GM12891 (cell line): ENCODE data around the gene COL4A2.
"Not testable (repeated sequence)": the region's sequence is repeated elsewhere in the genome, so short reads cannot be mapped to it uniquely, and the experiment has no call there.

ENCODE experiments used
- DNase-seq: peaks from one replicate; pipeline ENCODE4 v3.0.0; 2011; ENCODE audit warnings: low spot score; ENCODE audit not compliant: insufficient read length
- FAIRE-seq: peaks from 2 replicates; lab custom pipeline; 2011; peaks lifted over from hg19 to GRCh38; lab: Jason Lieb, UNC
- PAX5 ChIP-seq: IDR thresholded peaks from 2 replicates; pipeline ENCODE4 v1.6.1; 2011; ENCODE audit warnings: low read length, moderate library complexity, mild to moderate bottlenecking; ENCODE audit not compliant: insufficient read depth, severe bottlenecking
- POLR2A ChIP-seq: IDR thresholded peaks from 2 replicates; pipeline ENCODE4 v1.6.1; 2011; ENCODE audit warnings: low read depth, low read length, control low read depth
- POLR2AphosphoS5 ChIP-seq: IDR thresholded peaks from 2 replicates; pipeline ENCODE4 v1.6.1; 2011; ENCODE audit warnings: low read depth, low read length, control low read depth
- POU2F2 ChIP-seq: IDR thresholded peaks from 2 replicates; pipeline ENCODE4 v1.6.1; 2011; ENCODE audit warnings: low read depth, mild to moderate bottlenecking, control low read depth, low read length, moderate library complexity
- SPI1 ChIP-seq: IDR thresholded peaks from 2 replicates; pipeline ENCODE4 v1.6.1; 2011; ENCODE audit warnings: low read depth, low read length, control low read depth
- TAF1 ChIP-seq: IDR thresholded peaks from 2 replicates; pipeline ENCODE4 v1.6.1; 2011; ENCODE audit warnings: low read depth, low read length, control low read depth

COL4A2 gene

DNA sequence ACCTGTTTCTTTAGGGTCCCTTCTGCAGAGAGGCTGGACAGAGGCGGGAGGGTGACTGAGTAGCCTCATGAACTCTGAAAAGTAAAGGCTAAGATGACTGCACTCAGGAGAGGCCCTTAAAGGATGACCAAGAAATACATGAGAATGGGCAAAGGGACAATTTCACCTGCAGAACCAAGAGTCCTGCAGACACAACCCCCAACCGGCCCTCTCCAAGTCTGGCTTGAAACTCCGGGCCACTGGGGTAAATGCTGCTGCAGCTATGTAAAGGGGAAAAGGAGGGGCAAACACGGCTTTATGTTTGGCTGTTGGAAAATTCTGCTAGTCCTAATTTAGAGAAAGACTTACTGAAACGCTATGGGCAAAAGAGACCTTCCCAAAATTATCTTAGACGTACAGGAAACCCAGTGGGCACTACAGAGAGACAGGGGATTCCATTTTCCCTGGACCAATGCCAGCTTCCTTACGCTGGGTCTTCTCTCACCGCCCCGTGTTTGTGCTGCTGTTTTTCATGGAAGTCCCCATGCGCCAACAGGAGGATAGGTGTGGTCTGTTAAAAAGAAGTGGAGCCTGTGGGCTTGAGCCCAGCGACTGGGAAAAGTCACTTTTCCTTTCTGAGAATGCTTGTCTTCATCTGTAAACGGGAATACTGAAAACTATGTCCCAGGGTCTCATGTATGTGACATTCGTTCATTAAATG lies 10.6 kb downstream of the COL4A2 start:
- no peak for DNase-seq
- TF ChIP-seq POU2F2 = no peak
- TF ChIP-seq POLR2A = no peak
- TF ChIP-seq SPI1 = no peak
- no peak for TF ChIP-seq POLR2AphosphoS5
- TF ChIP-seq PAX5 = no peak
- TF ChIP-seq TAF1 = no peak
- FAIRE-seq = no peak

DNA sequence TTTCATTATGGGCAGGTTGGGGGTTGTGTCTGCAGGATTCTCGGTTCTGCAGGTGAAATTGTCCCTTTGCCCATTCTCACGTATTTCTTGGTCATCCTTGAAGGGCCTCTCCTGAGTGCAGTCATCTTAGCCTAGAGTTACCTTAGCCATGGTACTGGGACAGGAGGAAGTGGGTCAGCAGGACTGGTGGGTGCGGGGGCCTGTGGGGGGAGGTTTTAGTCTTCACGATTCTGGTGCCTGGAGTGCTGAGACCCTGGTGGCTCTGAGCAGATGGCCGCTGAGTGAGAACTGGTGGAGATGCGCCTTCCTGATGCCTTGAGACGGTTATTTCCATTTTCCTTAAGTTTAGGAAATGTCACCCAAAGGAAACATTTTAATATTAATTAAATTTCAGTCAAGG lies 11.8 kb downstream of the COL4A2 start:
- FAIRE-seq (no peak), DNase-seq (no peak)
- TF ChIP-seq PAX5 (no peak), POU2F2 (no peak), POLR2A (no peak), SPI1 (no peak), POLR2AphosphoS5 (no peak), TAF1 (no peak)

GRCh38 chr13:110319397-110319773 lies 12.3 kb downstream of the COL4A2 start:
- DNase-seq (no peak), FAIRE-seq (no peak)
- TF ChIP-seq POLR2AphosphoS5 = no peak
- no peak for TF ChIP-seq PAX5
- TF ChIP-seq TAF1 = no peak
- TF ChIP-seq POLR2A = no peak
- no peak for TF ChIP-seq SPI1
- TF ChIP-seq POU2F2 = no peak

- FAIRE-seq (no peak), DNase-seq (no peak)
- TF ChIP-seq POLR2A (no peak), SPI1 (no peak), POU2F2 (no peak), TAF1 (no peak), PAX5 (no peak), POLR2AphosphoS5 (no peak)
Observed at GRCh38 chr13:110319774-110320509, 12.9 kb downstream of the COL4A2 start.

DNA sequence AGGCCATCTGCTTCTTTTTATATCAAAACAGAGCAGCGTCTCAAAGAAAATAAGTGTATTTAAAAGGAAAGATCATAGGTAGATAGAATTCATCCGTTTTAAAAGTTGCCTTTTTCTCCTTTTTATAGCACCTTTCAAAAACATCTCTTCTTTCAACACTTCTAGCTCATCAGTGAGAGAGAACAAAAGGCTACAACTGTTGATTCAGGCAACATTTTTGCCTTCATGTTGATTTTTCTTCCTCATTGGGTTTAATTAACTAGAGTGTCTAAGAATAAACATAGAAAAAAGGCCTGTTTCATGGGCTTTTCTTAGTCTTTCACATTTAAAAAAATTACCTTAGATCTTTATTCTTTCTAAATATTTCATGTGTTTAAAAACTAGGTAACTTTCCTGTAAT lies 13.6 kb downstream of the COL4A2 start:
- TF ChIP-seq POLR2AphosphoS5 (no peak), PAX5 (no peak), POLR2A (no peak), TAF1 (no peak), SPI1 (no peak), POU2F2 (no peak)
- DNase-seq (no peak), FAIRE-seq (no peak)

DNA sequence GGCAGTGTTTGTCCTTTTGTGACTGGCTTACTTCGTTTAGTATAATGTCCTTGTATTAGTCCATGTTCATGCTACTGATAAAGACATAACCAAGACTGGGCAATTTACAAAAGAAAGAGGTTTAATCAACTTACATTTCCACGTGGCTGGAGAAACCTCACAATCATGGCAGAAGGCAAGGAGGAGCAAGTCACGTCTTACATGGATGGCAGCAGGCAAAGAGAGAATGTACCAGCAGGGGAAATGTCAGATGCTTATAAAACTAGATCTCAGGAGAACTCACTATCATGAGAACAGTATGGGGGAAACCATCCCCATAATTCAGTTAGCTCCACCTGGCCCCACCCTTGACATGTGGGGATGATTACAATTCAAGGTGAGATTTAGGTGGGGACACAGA lies 14.5 kb downstream of the COL4A2 start:
- not testable (repeated sequence) for FAIRE-seq

GRCh38 chr13:110322126-110322827 lies 15.2 kb downstream of the COL4A2 start:
- DNase-seq (no peak), FAIRE-seq (no peak)
- TF ChIP-seq POLR2AphosphoS5 = no peak
- no peak for TF ChIP-seq TAF1
- no peak for TF ChIP-seq PAX5
- no peak for TF ChIP-seq POU2F2

More for the DNA sequence above, 14.5 kb downstream of the COL4A2 start:
- DNase-seq = not testable (repeated sequence)

DNA sequence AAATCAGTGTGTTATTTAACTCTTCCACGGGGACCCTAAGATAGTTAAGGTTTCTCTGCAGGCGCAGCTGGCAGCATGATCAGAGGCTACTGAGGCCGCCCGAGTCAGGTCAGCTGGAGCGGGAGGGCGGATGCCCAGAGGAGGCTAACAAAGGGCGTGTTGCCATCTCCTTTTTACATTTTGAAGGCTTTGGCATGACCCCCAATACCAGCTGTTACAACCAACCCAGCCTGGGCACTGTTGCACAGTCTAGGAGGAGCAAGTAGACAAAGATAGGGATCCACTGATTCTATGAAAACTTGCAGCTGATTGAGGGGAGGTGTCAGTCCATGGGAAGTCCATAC lies 15.7 kb downstream of the COL4A2 start:
- TF ChIP-seq SPI1 (no peak), TAF1 (no peak), POLR2A (no peak), POLR2AphosphoS5 (no peak), POU2F2 (no peak), PAX5 (no peak)
- FAIRE-seq (no peak), DNase-seq (no peak)

DNA sequence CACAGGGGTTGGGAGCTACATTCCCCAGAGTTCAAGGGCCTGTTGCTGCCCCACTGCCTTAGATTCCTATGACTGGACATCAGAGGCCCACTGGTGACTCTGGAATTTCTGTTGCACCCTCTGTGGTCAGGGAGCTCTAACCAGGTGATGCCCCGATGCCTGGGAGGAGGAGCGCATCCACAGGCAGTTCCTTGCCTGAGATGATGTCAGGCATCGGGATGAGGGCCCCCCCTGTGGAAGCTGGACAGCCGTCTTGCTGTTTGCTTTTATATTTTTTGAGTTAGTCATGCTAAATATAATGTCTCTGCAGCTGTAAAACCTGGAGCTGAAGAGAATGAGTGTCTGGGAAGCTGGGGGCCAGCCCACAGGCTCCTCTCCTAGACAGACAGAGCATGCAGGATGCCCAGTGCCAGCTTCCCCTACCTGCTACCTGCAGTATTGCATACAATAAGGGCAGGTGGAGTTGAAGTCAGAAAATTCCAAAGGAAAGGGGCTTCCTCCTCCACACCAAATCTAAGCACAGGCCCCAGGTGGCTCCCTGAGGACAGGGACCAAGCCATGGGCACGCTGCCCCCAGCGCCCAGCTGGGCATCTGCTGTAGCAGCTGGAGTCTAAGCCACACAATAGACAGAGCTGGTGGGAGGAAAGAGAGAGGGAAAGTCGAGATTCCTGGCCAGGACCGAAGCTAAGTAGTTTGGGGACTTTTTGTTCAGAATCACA lies 16.2 kb downstream of the COL4A2 start:
- FAIRE-seq = no peak
- TF ChIP-seq PAX5 (no peak), TAF1 (no peak), POLR2A (no peak), POU2F2 (no peak), POLR2AphosphoS5 (no peak), SPI1 (no peak)
- DNase-seq = no peak
